Measurements from ENCODE around the gene OR9Q1.

Gene OR9Q1

GRCh38 chr11:58011771-58012170 lies 11.9 kb upstream of the OR9Q1 start (continued):
- TF ChIP-seq ZNF114 (tag by site-specific recombination; IDR thresholded peaks at IDR 0.05) (no peak), ZNF645 (tag by site-specific recombination; IDR thresholded peaks at IDR 0.05) (no peak), GFI1B (tag by site-specific recombination; IDR thresholded peaks at IDR 0.05) (no peak), BCL11B (tag by site-specific recombination; IDR thresholded peaks at IDR 0.05; ENCODE audit: low read depth) (no peak), ZFP37 (tag by site-specific recombination; IDR thresholded peaks at IDR 0.05) (no peak), GLI2 (tag by site-specific recombination; IDR thresholded peaks at IDR 0.05; ENCODE audit: borderline replicate concordance, low read depth) (no peak), ZNF138 (tag by site-specific recombination; IDR thresholded peaks at IDR 0.05; ENCODE audit: borderline replicate concordance) (no peak)

- ChIA-PET CTCF (no interaction called here), POLR2A (no interaction called here)
- H3K9me3 ChIP-seq (ENCODE audit: control insufficient read depth, insufficient read depth, low read depth, low read length): no peaks in the 10 kb centered on the region
- TF ChIP-seq ZBTB11 (tag by site-specific recombination; conservative IDR thresholded peaks at IDR 0.05; ENCODE audit: low read depth): no peak
- no peak for TF ChIP-seq KLF16 (tag by site-specific recombination; IDR thresholded peaks at IDR 0.05)
- TF ChIP-seq SETDB1 (IDR thresholded peaks at IDR 0.05; ENCODE audit: insufficient read length, low read length): no peak
- TF ChIP-seq GLI4 (tag by site-specific recombination; IDR thresholded peaks at IDR 0.05): no peak
- no peak for TF ChIP-seq ZBTB17 (tag by site-specific recombination; IDR thresholded peaks at IDR 0.05)
- no peak for TF ChIP-seq ZNF112 (tag by site-specific recombination; IDR thresholded peaks at IDR 0.05)
- no peak for TF ChIP-seq ZNF16 (tag by site-specific recombination; IDR thresholded peaks at IDR 0.05; ENCODE audit: low read depth)
- TF ChIP-seq INSM2 (tag by site-specific recombination; IDR thresholded peaks at IDR 0.05): no peak
- H3K27ac ChIP-seq (ENCODE audit: extremely low read depth, low read depth, low read length): no peak overlapping the region
- no peaks in the 10 kb centered on the region for H3K4me1 ChIP-seq (ENCODE audit: control insufficient read depth, insufficient read depth, low read length)
- no peak overlapping the region for H3K4me3 ChIP-seq (ENCODE audit: low read depth, low read length)
- H3K36me3 ChIP-seq (ENCODE audit: control insufficient read depth in 2 of 2, insufficient read depth in 1 of 2, low read length in 2 of 2): no peaks in the 10 kb centered on the region
Measured at GRCh38 chr11:58024601-58025091, 965 bp downstream of the OR9Q1 start.

GRCh38 chr11:58027341-58027740 lies 3.7 kb downstream of the OR9Q1 start:
- H3K9me3 ChIP-seq (ENCODE audit: control insufficient read depth, insufficient read depth, low read depth, low read length): no peaks in the 10 kb centered on the region
- H3K4me3 ChIP-seq (ENCODE audit: low read depth, low read length): no peak overlapping the region
- no peaks in the 10 kb centered on the region for H3K4me1 ChIP-seq (ENCODE audit: control insufficient read depth, insufficient read depth, low read length)
- ChIA-PET CTCF (no interaction called here), POLR2A (no interaction called here)
- no peaks in the 10 kb centered on the region for H3K36me3 ChIP-seq (ENCODE audit: control insufficient read depth in 2 of 2, insufficient read depth in 1 of 2, low read length in 2 of 2)
- no peak overlapping the region for H3K27ac ChIP-seq (ENCODE audit: extremely low read depth, low read depth, low read length)
- TF ChIP-seq SCRT1 (tag by site-specific recombination; IDR thresholded peaks at IDR 0.05; ENCODE audit: borderline replicate concordance) (no peak), ZNF692 (tag by site-specific recombination; IDR thresholded peaks at IDR 0.05) (no peak), ZNF791 (tag by site-specific recombination; IDR thresholded peaks at IDR 0.05) (no peak), ZSCAN23 (tag by site-specific recombination; IDR thresholded peaks at IDR 0.05) (no peak), SCRT2 (tag by site-specific recombination; IDR thresholded peaks at IDR 0.05) (no peak), ZNF274 (IDR thresholded peaks at IDR 0.05; ENCODE audit: low read length) (no peak), ZNF274 (tag by site-specific recombination; IDR thresholded peaks at IDR 0.05; ENCODE audit: borderline replicate concordance) (no peak), REPIN1 (tag by site-specific recombination; IDR thresholded peaks at IDR 0.05; ENCODE audit: low read depth) (no peak), ZNF513 (tag by site-specific recombination; IDR thresholded peaks at IDR 0.05) (no peak), ZNF785 (tag by site-specific recombination; IDR thresholded peaks at IDR 0.05) (no peak), ZNF670 (tag by site-specific recombination; IDR thresholded peaks at IDR 0.05; ENCODE audit: low read depth) (no peak), ZNF549 (tag by site-specific recombination; IDR thresholded peaks at IDR 0.05) (no peak)
